MM.1S (cell line): ENCODE data around the gene TMCC1.

Experiments used
- DNase-seq: peaks from one replicate; pipeline ENCODE4 v3.0.0-alpha.2; 2015
- H2AFZ ChIP-seq: fragments of 300-600 bp; sonication (generic); 2 replicates; pipeline ENCODE4 v1.6.0; 2016; ENCODE audit warnings: antibody characterized with exemption, low read length
- H3F3A ChIP-seq: fragments of 300-600 bp; sonication (generic); 2 replicates; pipeline ENCODE4 v1.6.1; 2016; ENCODE audit warnings: mild to moderate bottlenecking, antibody characterized with exemption, low read length, moderate library complexity, mixed read lengths; ENCODE audit not compliant: insufficient read depth
- H3K27ac ChIP-seq: fragments of 300-600 bp; sonication (generic); 2 replicates; pipeline ENCODE4 v1.5.1; 2016; ENCODE audit warnings: mild to moderate bottlenecking, low read length
- H3K27me3 ChIP-seq: fragments of 300-600 bp; sonication (generic); replicated peaks from 2 replicates; pipeline ENCODE4 v1.6.0; 2016; ENCODE audit warnings: low read length; ENCODE audit not compliant: insufficient read depth
- H3K36me3 ChIP-seq: fragments of 300-600 bp; sonication (generic); replicated peaks from 2 replicates; pipeline ENCODE4 v1.6.1; 2016; ENCODE audit warnings: mild to moderate bottlenecking, low read length, mixed read lengths; ENCODE audit not compliant: insufficient read depth
- H3K4me1 ChIP-seq: fragments of 300-600 bp; sonication (generic); 2 replicates; pipeline ENCODE4 v1.6.1; 2016; ENCODE audit warnings: low read length, mixed read lengths
- H3K4me2 ChIP-seq: fragments of 300-600 bp; sonication (generic); 2 replicates; pipeline ENCODE4 v1.6.0; 2016; ENCODE audit warnings: low read depth, low read length
- H3K4me3 ChIP-seq: fragments of 300-600 bp; sonication (generic); 2 replicates; pipeline ENCODE4 v1.5.1; 2016; ENCODE audit warnings: low read length, mixed read lengths
- H3K79me2 ChIP-seq: fragments of 300-600 bp; sonication (generic); 2 replicates; pipeline ENCODE4 v1.6.1; 2016; ENCODE audit warnings: mixed run types, low read length, mixed read lengths
- H3K9ac ChIP-seq: fragments of 300-600 bp; sonication (generic); 2 replicates; pipeline ENCODE4 v1.6.1; 2016; ENCODE audit warnings: low read length, mixed read lengths
- H3K9me2 ChIP-seq: fragments of 300-600 bp; sonication (generic); replicated peaks from 2 replicates; pipeline ENCODE4 v1.6.1; 2016; ENCODE audit warnings: mild to moderate bottlenecking, low read length, mixed read lengths; ENCODE audit not compliant: insufficient read depth
- H3K9me3 ChIP-seq: fragments of 300-600 bp; sonication (generic); replicated peaks from 2 replicates; pipeline ENCODE4 v1.6.1; 2016; ENCODE audit warnings: mild to moderate bottlenecking, low read length, mixed read lengths; ENCODE audit not compliant: insufficient read depth
- H4K20me1 ChIP-seq: fragments of 300-600 bp; sonication (generic); 2 replicates; pipeline ENCODE4 v1.6.1; 2016; ENCODE audit warnings: mild to moderate bottlenecking, low read length, moderate library complexity, mixed read lengths; ENCODE audit not compliant: insufficient read depth
- EZH2 ChIP-seq: fragments of 300-600 bp; sonication (generic); optimal IDR thresholded peaks from 2 replicates; pipeline ENCODE3; 2017; ENCODE audit warnings: low read depth, mild to moderate bottlenecking, antibody characterized with exemption, low read length, mixed read lengths
- EZH2phosphoT487 ChIP-seq: fragments of 300-600 bp; sonication (generic); IDR thresholded peaks from 2 replicates; pipeline ENCODE4 v1.6.1; 2018; ENCODE audit warnings: antibody characterized with exemption, low read length
- TF ChIP-seq, protein P1 (sequence below): fragments of 300-600 bp; sonication (generic); IDR thresholded peaks from 2 replicates; pipeline ENCODE4 v1.5.1; 2016; ENCODE audit warnings: antibody characterized with exemption, low read length, mixed read lengths

Gene TMCC1

GRCh38 chr3:129749692-129750091 is 143.8 kb downstream of the TMCC1 start:
- Histone ChIP-seq H2AFZ (no peak overlapping the region), H3K36me3 (no peaks in the 10 kb centered on the region), H4K20me1 (0 out of 2 replicates have a peak, but pooled peaks cover 3% of the 10 kb centered on the region), H3K4me1 (no peaks in the 10 kb centered on the region), H3K9me2 (no peaks in the 10 kb centered on the region), H3K9ac (no peak overlapping the region), H3K4me2 (no peak overlapping the region), H3F3A (no peaks in the 10 kb centered on the region), H3K4me3 (no peak overlapping the region), H3K27ac (no peak overlapping the region), H3K9me3 (no peaks in the 10 kb centered on the region), H3K27me3 (no peaks in the 10 kb centered on the region), H3K79me2 (peaks cover 18% of the 10 kb centered on the region)
- no peak for DNase-seq
- TF ChIP-seq EZH2phosphoT487, result no peak

DNA sequence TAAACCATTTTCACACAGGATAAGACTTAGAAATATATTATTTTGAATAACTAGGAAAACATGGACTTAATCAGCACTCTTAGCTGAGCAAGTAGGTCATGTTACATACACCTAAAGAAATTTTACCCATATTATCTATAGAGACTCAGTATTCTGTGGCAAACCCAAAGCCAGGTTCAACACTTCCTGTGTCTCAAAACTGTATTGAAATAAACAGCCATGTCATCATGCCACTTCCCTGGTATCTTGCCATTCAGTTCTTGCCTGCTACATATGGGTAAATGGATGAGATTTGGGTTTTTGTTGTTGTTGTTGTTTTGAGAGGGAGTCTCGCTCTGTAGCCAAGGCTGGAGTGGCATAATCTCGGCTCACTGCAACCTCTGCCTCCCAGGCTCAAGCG is 145.5 kb downstream of the TMCC1 start:
- Histone ChIP-seq H3K79me2 (peaks cover 18% of the 10 kb centered on the region), H3K9me2 (no peaks in the 10 kb centered on the region), H4K20me1 (0 out of 2 replicates have a peak, but pooled peaks cover 3% of the 10 kb centered on the region), H3K27ac (no peak overlapping the region), H3K9me3 (no peaks in the 10 kb centered on the region), H3K27me3 (no peaks in the 10 kb centered on the region), H3K36me3 (no peaks in the 10 kb centered on the region), H3K9ac (no peak overlapping the region), H3F3A (no peaks in the 10 kb centered on the region), H3K4me2 (no peak overlapping the region), H3K4me1 (no peaks in the 10 kb centered on the region), H3K4me3 (no peak overlapping the region), H2AFZ (no peak overlapping the region)
- DNase-seq, result no peak
- TF ChIP-seq EZH2, result no peak
- no peak for TF ChIP-seq EZH2phosphoT487
- TF ChIP-seq, protein P1, sequence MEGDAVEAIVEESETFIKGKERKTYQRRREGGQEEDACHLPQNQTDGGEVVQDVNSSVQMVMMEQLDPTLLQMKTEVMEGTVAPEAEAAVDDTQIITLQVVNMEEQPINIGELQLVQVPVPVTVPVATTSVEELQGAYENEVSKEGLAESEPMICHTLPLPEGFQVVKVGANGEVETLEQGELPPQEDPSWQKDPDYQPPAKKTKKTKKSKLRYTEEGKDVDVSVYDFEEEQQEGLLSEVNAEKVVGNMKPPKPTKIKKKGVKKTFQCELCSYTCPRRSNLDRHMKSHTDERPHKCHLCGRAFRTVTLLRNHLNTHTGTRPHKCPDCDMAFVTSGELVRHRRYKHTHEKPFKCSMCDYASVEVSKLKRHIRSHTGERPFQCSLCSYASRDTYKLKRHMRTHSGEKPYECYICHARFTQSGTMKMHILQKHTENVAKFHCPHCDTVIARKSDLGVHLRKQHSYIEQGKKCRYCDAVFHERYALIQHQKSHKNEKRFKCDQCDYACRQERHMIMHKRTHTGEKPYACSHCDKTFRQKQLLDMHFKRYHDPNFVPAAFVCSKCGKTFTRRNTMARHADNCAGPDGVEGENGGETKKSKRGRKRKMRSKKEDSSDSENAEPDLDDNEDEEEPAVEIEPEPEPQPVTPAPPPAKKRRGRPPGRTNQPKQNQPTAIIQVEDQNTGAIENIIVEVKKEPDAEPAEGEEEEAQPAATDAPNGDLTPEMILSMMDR, result no peak

GRCh38 chr3:129747136-129747535 is 146.4 kb downstream of the TMCC1 start:
- TF ChIP-seq EZH2phosphoT487, result no peak
- TF ChIP-seq, protein P1, result no peak
- no peak for TF ChIP-seq EZH2
- 0 out of 2 replicates have a peak, but pooled peaks cover 3% of the 10 kb centered on the region for H4K20me1 ChIP-seq
- H3K79me2 ChIP-seq, result peaks cover 14% of the 10 kb centered on the region
- no peak overlapping the region for H3K4me2 ChIP-seq
- H3K9me3 ChIP-seq, result no peaks in the 10 kb centered on the region
- H3K9ac ChIP-seq, result no peak overlapping the region
- H3K9me2 ChIP-seq, result no peaks in the 10 kb centered on the region
- H3K36me3 ChIP-seq, result no peaks in the 10 kb centered on the region
- DNase-seq, result no peak
- H3K4me3 ChIP-seq, result no peak overlapping the region
- no peaks in the 10 kb centered on the region for H3F3A ChIP-seq
- no peaks in the 10 kb centered on the region for H3K27me3 ChIP-seq
- H2AFZ ChIP-seq, result no peak overlapping the region
- H3K4me1 ChIP-seq, result no peaks in the 10 kb centered on the region
- H3K27ac ChIP-seq, result no peak overlapping the region

GRCh38 chr3:129746629-129747028 is 146.9 kb downstream of the TMCC1 start:
- Histone ChIP-seq H3F3A (no peaks in the 10 kb centered on the region), H3K79me2 (peaks cover 14% of the 10 kb centered on the region), H3K9me2 (no peaks in the 10 kb centered on the region), H3K4me3 (no peak overlapping the region), H2AFZ (no peak overlapping the region), H3K9ac (no peak overlapping the region), H3K27ac (no peak overlapping the region), H3K9me3 (no peaks in the 10 kb centered on the region), H3K4me2 (no peak overlapping the region), H3K27me3 (no peaks in the 10 kb centered on the region), H3K4me1 (no peaks in the 10 kb centered on the region), H4K20me1 (0 out of 2 replicates have a peak, but pooled peaks cover 3% of the 10 kb centered on the region), H3K36me3 (no peaks in the 10 kb centered on the region)
- no peak for DNase-seq
- TF ChIP-seq EZH2, result no peak
- TF ChIP-seq EZH2phosphoT487, result no peak
- TF ChIP-seq, protein P1, result no peak
